Ishikawa (cell line): Measurements from ENCODE around the gene MBNL1.

ENCODE experiments used
- CEBPB ChIP-seq: IDR thresholded peaks from 2 replicates; pipeline ENCODE4 v1.6.1; 2012
- CREB1 ChIP-seq: IDR thresholded peaks from 2 replicates; pipeline ENCODE4 v1.6.1; 2012; ENCODE audit warnings: low read depth
- EGR1 ChIP-seq: IDR thresholded peaks from 2 replicates; pipeline ENCODE4 v1.6.1; 2012
- EP300 ChIP-seq: IDR thresholded peaks from 2 replicates; pipeline ENCODE4 v1.6.1; 2012; ENCODE audit warnings: borderline replicate concordance
- FOXM1 ChIP-seq: IDR thresholded peaks from 2 replicates; pipeline ENCODE4 v1.6.1; 2012; ENCODE audit warnings: low read depth, borderline replicate concordance
- MAX ChIP-seq: IDR thresholded peaks from 2 replicates; pipeline ENCODE4 v1.6.1; 2012
- NFIC ChIP-seq: IDR thresholded peaks from 2 replicates; pipeline ENCODE4 v1.6.1; 2012
- RAD21 ChIP-seq: IDR thresholded peaks from 2 replicates; pipeline ENCODE4 v1.6.1; 2012; ENCODE audit warnings: low read depth
- REST ChIP-seq: IDR thresholded peaks from 2 replicates; pipeline ENCODE4 v1.6.1; 2012; ENCODE audit warnings: low read depth, mild to moderate bottlenecking
- TAF1 ChIP-seq: IDR thresholded peaks from 2 replicates; pipeline ENCODE4 v1.6.1; 2012; ENCODE audit warnings: low read depth, mild to moderate bottlenecking
- TCF12 ChIP-seq: IDR thresholded peaks from 2 replicates; pipeline ENCODE4 v1.6.1; 2012; ENCODE audit warnings: low read depth
- TEAD4 ChIP-seq: IDR thresholded peaks from 2 replicates; pipeline ENCODE4 v1.6.1; 2012
- USF1 ChIP-seq: IDR thresholded peaks from 2 replicates; pipeline ENCODE4 v1.6.1; 2012
- YY1 ChIP-seq: IDR thresholded peaks from 2 replicates; pipeline ENCODE4 v1.6.1; 2012; ENCODE audit warnings: low read depth
- ZBTB7A ChIP-seq: IDR thresholded peaks from 2 replicates; pipeline ENCODE4 v1.6.1; 2012; ENCODE audit warnings: low read depth

MBNL1 gene

GRCh38 chr3:152375546-152375945, 106.8 kb downstream of the MBNL1 start:
- no peak for TF ChIP-seq REST
- no peak for TF ChIP-seq MAX
- TF ChIP-seq NFIC = no peak
- TF ChIP-seq USF1 = no peak
- no peak for TF ChIP-seq CEBPB
- TF ChIP-seq ZBTB7A = no peak
- TF ChIP-seq YY1 = no peak
- TF ChIP-seq TEAD4 = no peak
- TF ChIP-seq TCF12 = no peak
- no peak for TF ChIP-seq RAD21
- no peak for TF ChIP-seq FOXM1
- no peak for TF ChIP-seq EP300
- TF ChIP-seq EGR1 = no peak
- no peak for TF ChIP-seq TAF1

- TF ChIP-seq NFIC (no peak), EP300 (no peak), EGR1 (no peak), ZBTB7A (no peak), CREB1 (no peak), MAX (no peak), CEBPB (no peak), RAD21 (no peak), REST (no peak), FOXM1 (no peak), USF1 (no peak), TCF12 (no peak)
These were observed 107.8 kb downstream of the MBNL1 start for GRCh38 chr3:152376351-152377183.

GRCh38 chr3:152377184-152377570, 108.4 kb downstream of the MBNL1 start:
- TF ChIP-seq CEBPB = no peak
- TF ChIP-seq ZBTB7A = no peak

GRCh38 chr3:152379415-152380042, 110.8 kb downstream of the MBNL1 start:
- TF ChIP-seq TEAD4 = no peak
- no peak for TF ChIP-seq YY1
- TF ChIP-seq CREB1 = no peak

GRCh38 chr3:152380043-152380442, 111.3 kb downstream of the MBNL1 start:
- no peak for TF ChIP-seq ZBTB7A
- TF ChIP-seq EGR1 = no peak
- no peak for TF ChIP-seq RAD21
- no peak for TF ChIP-seq MAX

- no peak for TF ChIP-seq REST
- TF ChIP-seq TEAD4 = no peak
- TF ChIP-seq RAD21 = no peak
These were observed 113.2 kb downstream of the MBNL1 start for GRCh38 chr3:152381881-152382295.
